ENCODE results near the gene GNRHR. TPM values are rescaled to one million over a fixed set of nuclear protein-coding genes. Genes with fewer than 3 reads are reported as not detected.
"Not testable (repeated sequence)": the region's sequence is repeated elsewhere in the genome, so short reads cannot be mapped to it uniquely, and the experiment has no call there.

GNRHR gene
- total RNA-seq, 2 experiments from 2014 or later = not detected

GRCh38 chr4:67750691-67751090, 3.5 kb downstream of the GNRHR start:
- POLR2A ChIA-PET = no interaction called here
- Mint-ChIP-seq H3K9me3 (no peaks in the 10 kb centered on the region), H3K36me3 (peaks cover 1% of the 10 kb centered on the region), H3K4me3 (no peak overlapping the region), H3K4me1 (no peaks in the 10 kb centered on the region), H3K27me3 (no peaks in the 10 kb centered on the region), H3K27ac (no peak overlapping the region)
- no peak for ATAC-seq (ENCODE audit: low read depth)
- no peak for DNase-seq

- DNase-seq (no peak), ATAC-seq (ENCODE audit: low read depth) (no peak)
- POLR2A ChIA-PET = no interaction called here
- H3K27me3 Mint-ChIP-seq = peaks cover 2% of the 10 kb centered on the region
- H3K9me3 Mint-ChIP-seq = no peaks in the 10 kb centered on the region
- H3K27ac Mint-ChIP-seq = no peak overlapping the region
- H3K4me3 Mint-ChIP-seq = no peak overlapping the region
- H3K4me1 Mint-ChIP-seq = no peaks in the 10 kb centered on the region
- peaks cover 1% of the 10 kb centered on the region for H3K36me3 Mint-ChIP-seq
Measured at GRCh38 chr4:67749286-67749685, 4.9 kb downstream of the GNRHR start.

DNA sequence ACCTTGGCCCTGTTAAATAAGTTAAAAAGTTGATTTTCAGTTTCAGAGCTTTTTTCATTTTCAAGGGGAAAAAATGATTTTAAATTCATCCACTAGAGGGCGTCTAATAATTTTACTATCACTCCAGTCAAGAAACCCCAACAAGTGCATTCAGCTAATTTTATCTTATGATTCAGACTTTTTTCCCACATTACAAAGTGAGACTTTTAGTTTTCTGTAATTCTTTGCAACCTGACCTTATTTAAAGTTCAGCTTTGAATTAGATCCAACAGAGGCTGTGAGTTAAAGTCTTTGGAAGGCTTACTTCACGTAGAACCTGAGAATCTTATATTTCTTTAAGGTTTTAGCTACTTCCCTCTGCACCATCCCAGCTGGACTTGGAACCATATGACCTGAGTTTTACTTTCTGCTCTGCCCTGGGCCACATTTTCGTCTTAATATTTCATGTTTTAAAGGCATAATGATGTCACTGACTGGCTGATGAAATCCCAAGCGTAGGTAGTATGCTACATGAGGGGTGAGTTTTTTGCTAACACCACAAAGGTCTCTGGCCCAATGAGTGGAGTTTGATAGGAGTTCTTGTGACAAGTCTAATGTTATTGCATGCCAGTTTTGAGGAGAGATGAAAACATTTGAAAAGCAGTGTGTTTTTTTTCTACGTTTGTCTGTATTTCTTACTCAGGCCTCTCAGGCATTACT, 7.2 kb downstream of the GNRHR start:
- POLR2A ChIA-PET = interaction anchor here (1.0 kb wide), 1 partner anchor 20 kb away, joined by 3 read pairs; no protein-coding TSS in a partner anchor
- DNase-seq = no peak
- Mint-ChIP-seq H3K4me1 (no peaks in the 10 kb centered on the region), H3K27me3 (peaks cover 2% of the 10 kb centered on the region), H3K9me3 (no peaks in the 10 kb centered on the region), H3K36me3 (peaks cover 3% of the 10 kb centered on the region), H3K27ac (no peak overlapping the region), H3K4me3 (no peak overlapping the region)
- ATAC-seq (ENCODE audit: low read depth) = no peak

GRCh38 chr4:67744561-67745283, 9.5 kb downstream of the GNRHR start:
- Mint-ChIP-seq H3K36me3 (peaks cover 6% of the 10 kb centered on the region), H3K4me1 (no peaks in the 10 kb centered on the region), H3K4me3 (no peak overlapping the region), H3K27ac (no peak overlapping the region), H3K27me3 (peaks cover 2% of the 10 kb centered on the region), H3K9me3 (no peaks in the 10 kb centered on the region)
- POLR2A ChIA-PET = interaction anchor here (1.7 kb wide), 1 partner anchor 44 kb away, joined by 4 read pairs; the partner anchor contains the start of gene UBA6
- DNase-seq (no peak), ATAC-seq (ENCODE audit: low read depth) (no peak)

- ATAC-seq (ENCODE audit: low read depth) (no peak), DNase-seq (no peak)
- H3K9me3 Mint-ChIP-seq = no peaks in the 10 kb centered on the region
- peaks cover 2% of the 10 kb centered on the region for H3K27me3 Mint-ChIP-seq
- no peak overlapping the region for H3K4me3 Mint-ChIP-seq
- H3K4me1 Mint-ChIP-seq = no peaks in the 10 kb centered on the region
- H3K36me3 Mint-ChIP-seq = peaks cover 6% of the 10 kb centered on the region
- H3K27ac Mint-ChIP-seq = no peak overlapping the region
- POLR2A ChIA-PET = no interaction called here
Measured at GRCh38 chr4:67743194-67743593, 11.0 kb downstream of the GNRHR start.

DNA sequence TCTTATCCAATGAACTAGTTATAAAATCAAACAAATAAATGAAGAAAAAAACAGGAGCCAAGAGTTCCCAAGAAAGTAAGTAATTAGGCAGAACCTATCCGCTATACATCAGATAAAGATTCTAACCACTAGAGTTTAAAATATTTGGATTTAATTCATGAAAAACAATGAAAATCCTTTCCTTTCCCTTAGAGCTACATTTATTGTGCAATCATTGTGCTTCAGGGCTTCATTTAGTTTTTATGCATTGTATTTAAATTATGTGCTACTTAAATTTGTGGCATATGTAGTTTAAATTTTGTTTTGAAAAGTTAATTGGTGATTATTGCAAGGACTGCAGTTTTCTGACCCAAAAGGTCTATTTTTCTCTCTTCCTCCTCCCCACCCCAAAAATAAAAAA, 17.9 kb downstream of the GNRHR start:
- ATAC-seq (ENCODE audit: low read depth) (no peak), DNase-seq (no peak)
- H3K9me3 Mint-ChIP-seq = peaks cover 2% of the 10 kb centered on the region
- no peaks in the 10 kb centered on the region for H3K4me1 Mint-ChIP-seq
- H3K36me3 Mint-ChIP-seq = peaks cover 8% of the 10 kb centered on the region
- no peak overlapping the region for H3K27ac Mint-ChIP-seq
- H3K27me3 Mint-ChIP-seq = no peaks in the 10 kb centered on the region
- POLR2A ChIA-PET = no interaction called here
- no peak overlapping the region for H3K4me3 Mint-ChIP-seq

GRCh38 chr4:67735325-67735724, 18.9 kb downstream of the GNRHR start:
- ATAC-seq (ENCODE audit: low read depth) = no peak
- no peak overlapping the region for H3K27ac Mint-ChIP-seq
- H3K4me3 Mint-ChIP-seq = no peak overlapping the region
- peaks cover 15% of the 10 kb centered on the region for H3K36me3 Mint-ChIP-seq
- peaks cover 4% of the 10 kb centered on the region for H3K9me3 Mint-ChIP-seq
- POLR2A ChIA-PET = no interaction called here
- no peak for DNase-seq
- no peaks in the 10 kb centered on the region for H3K27me3 Mint-ChIP-seq
- H3K4me1 Mint-ChIP-seq = no peaks in the 10 kb centered on the region

- not testable (repeated sequence) for H3K4me1 Mint-ChIP-seq
Measured at GRCh38 chr4:67730511-67730910, 23.7 kb downstream of the GNRHR start.

GRCh38 chr4:67727124-67727850, 26.9 kb downstream of the GNRHR start:
- H3K27ac Mint-ChIP-seq = no peak overlapping the region
- H3K27me3 Mint-ChIP-seq = no peaks in the 10 kb centered on the region
- peaks cover 2% of the 10 kb centered on the region for H3K4me1 Mint-ChIP-seq
- H3K4me3 Mint-ChIP-seq = no peak overlapping the region
- H3K36me3 Mint-ChIP-seq = peaks cover 30% of the 10 kb centered on the region
- peaks cover 7% of the 10 kb centered on the region for H3K9me3 Mint-ChIP-seq
- DNase-seq (no peak), ATAC-seq (ENCODE audit: low read depth) (no peak)
- POLR2A ChIA-PET = no interaction called here

More at GRCh38 chr4:67730511-67730910, 23.7 kb downstream of the GNRHR start:
- H3K4me3 Mint-ChIP-seq; ATAC-seq (ENCODE audit: low read depth); H3K27ac Mint-ChIP-seq; H3K9me3 Mint-ChIP-seq; H3K27me3 Mint-ChIP-seq; DNase-seq; POLR2A ChIA-PET: not testable (repeated sequence)
- peaks cover 31% of the 10 kb centered on the region for H3K36me3 Mint-ChIP-seq

- H3K27ac Mint-ChIP-seq = no peak overlapping the region
- H3K36me3 Mint-ChIP-seq = peaks cover 33% of the 10 kb centered on the region
- no peak for DNase-seq
- POLR2A ChIA-PET = no interaction called here
- H3K27me3 Mint-ChIP-seq = no peaks in the 10 kb centered on the region
- ATAC-seq (ENCODE audit: low read depth) = no peak
- H3K4me3 Mint-ChIP-seq = no peak overlapping the region
- H3K4me1 Mint-ChIP-seq = peaks cover 4% of the 10 kb centered on the region
- H3K9me3 Mint-ChIP-seq = peaks cover 7% of the 10 kb centered on the region
Measured at GRCh38 chr4:67725981-67726380, 28.2 kb downstream of the GNRHR start.

DNA sequence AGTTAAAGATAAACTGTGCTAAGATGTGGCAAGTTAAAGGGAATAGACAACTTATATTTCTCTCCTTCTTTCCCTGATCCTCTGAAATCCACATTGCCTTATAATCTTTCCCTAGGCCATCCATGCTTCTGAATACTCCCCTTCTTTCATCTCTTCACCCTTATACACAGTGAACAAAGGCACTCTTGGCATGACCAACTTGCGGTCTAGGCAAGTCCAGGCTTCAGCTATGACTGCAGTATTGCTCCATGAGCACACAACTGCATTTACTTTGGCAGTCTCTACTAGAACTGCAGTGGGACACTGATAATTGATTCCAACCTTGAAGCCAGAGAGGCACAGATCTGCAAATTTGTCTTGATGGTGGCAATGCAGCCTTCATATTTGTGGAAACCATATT, 29.1 kb downstream of the GNRHR start:
- peaks cover 4% of the 10 kb centered on the region for H3K4me1 Mint-ChIP-seq
- H3K36me3 Mint-ChIP-seq = peaks cover 29% of the 10 kb centered on the region
- peaks cover 5% of the 10 kb centered on the region for H3K9me3 Mint-ChIP-seq
- no peaks in the 10 kb centered on the region for H3K27me3 Mint-ChIP-seq
- POLR2A ChIA-PET = no interaction called here
- ATAC-seq (ENCODE audit: low read depth) (no peak), DNase-seq (no peak)
- no peak overlapping the region for H3K27ac Mint-ChIP-seq
- no peak overlapping the region for H3K4me3 Mint-ChIP-seq

- POLR2A ChIA-PET = no interaction called here
- Mint-ChIP-seq H3K27me3 (no peaks in the 10 kb centered on the region), H3K9me3 (peaks cover 5% of the 10 kb centered on the region), H3K27ac (no peak overlapping the region), H3K4me3 (no peak overlapping the region), H3K36me3 (peaks cover 24% of the 10 kb centered on the region), H3K4me1 (peaks cover 4% of the 10 kb centered on the region)
- DNase-seq (no peak), ATAC-seq (ENCODE audit: low read depth) (no peak)
Measured at GRCh38 chr4:67723949-67724348, 30.2 kb downstream of the GNRHR start.

DNA sequence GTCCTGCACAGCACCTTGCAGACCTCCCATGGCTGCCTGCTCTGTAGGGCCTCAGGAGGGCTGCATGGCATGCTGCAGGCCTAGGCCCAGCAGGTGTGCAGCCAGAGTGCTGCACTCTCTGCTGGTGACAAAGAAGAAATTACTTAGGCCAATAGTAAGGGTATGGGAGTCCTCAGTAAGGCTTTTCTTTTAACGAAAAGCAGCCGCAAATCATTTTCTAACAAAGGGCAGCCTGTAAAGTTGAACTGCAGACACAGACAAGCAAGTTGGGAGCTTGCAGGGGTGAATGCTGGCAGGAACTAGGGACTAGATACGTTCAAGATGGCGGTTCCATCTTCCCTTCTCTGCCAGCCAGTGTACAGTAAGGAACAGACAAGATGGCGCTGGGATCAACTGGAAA, 30.8 kb downstream of the GNRHR start:
- Mint-ChIP-seq H3K4me1 (peaks cover 4% of the 10 kb centered on the region), H3K4me3 (no peak overlapping the region), H3K27ac (no peak overlapping the region), H3K9me3 (peaks cover 3% of the 10 kb centered on the region), H3K27me3 (no peaks in the 10 kb centered on the region), H3K36me3 (peaks cover 18% of the 10 kb centered on the region)
- POLR2A ChIA-PET = no interaction called here
- DNase-seq = no peak
- ATAC-seq (ENCODE audit: low read depth) = no peak
